ENCODE measurements around the gene RIC3. TPM values are rescaled to one million over a fixed set of nuclear protein-coding genes. Genes with fewer than 3 reads are reported as not detected.

RIC3 gene
- total RNA-seq, result not detected in 2 replicates

GRCh38 chr11:8168485-8169257, at the start of gene RIC3:
TSS of gene RIC3 (minus strand) at chr11:8169025. CDS start at chr11:8168989, 36 bp downstream.

GRCh38 chr11:8080674-8081590, 87.9 kb downstream of the RIC3 start, which contains the start of gene TUB:
TSS of gene TUB (plus strand) at chr11:8081211. CDS start at chr11:8081511, 300 bp downstream.

Other genes with a start within 250 kb of the RIC3 start
- gene OR10A6, start 237.8 kb downstream of the RIC3 start, total RNA-seq, result not detected in 2 replicates
- gene OR10A3, start 227.3 kb downstream of the RIC3 start, total RNA-seq, result not detected in 2 replicates
- 2.3 and 2.9 TPM in 2 replicates for gene NLRP10, start 203.6 kb downstream of the RIC3 start, total RNA-seq
- gene EIF3F, start 181.7 kb downstream of the RIC3 start, total RNA-seq, result 386 and 454 TPM in 2 replicates
- 14.7 and 17.8 TPM in 2 replicates for gene TUB, start 87.8 kb downstream of the RIC3 start, total RNA-seq
- gene LMO1, start 94.9 kb upstream of the RIC3 start, total RNA-seq, result not detected in 2 replicates

All from hair follicle dermal papilla cell (primary cell).